ENCODE measurements around the gene ABI3BP.
A peak's percentile ranks its signal among the peaks of the same experiment; 100 is the strongest.

Gene ABI3BP

GRCh38 chr3:100882571-100882984, 110.6 kb downstream of the ABI3BP start:
- DNase-seq (ENCODE audit: low spot score): no peak
- no peak for TF ChIP-seq CTCF (IDR thresholded peaks at IDR 0.05; ENCODE audit: poor library complexity, severe bottlenecking)
- H3K9me3 ChIP-seq (ENCODE audit: severe bottlenecking): no peaks in the 10 kb centered on the region
- ATAC-seq (ENCODE audit: low read depth): peak; percentile 95
- no peaks in the 10 kb centered on the region for H3K36me3 ChIP-seq (ENCODE audit: low read depth)
- H3K27ac ChIP-seq (ENCODE audit: poor library complexity, severe bottlenecking): peak overlapping the region; percentile 45
- no peak overlapping the region for H3K4me3 ChIP-seq (ENCODE audit: severe bottlenecking)
- H3K27me3 ChIP-seq (ENCODE audit: insufficient read depth, poor library complexity, severe bottlenecking): no peaks in the 10 kb centered on the region
- peaks cover 17% of the 10 kb centered on the region for H3K4me1 ChIP-seq (ENCODE audit: insufficient read depth, poor library complexity, severe bottlenecking)

DNA sequence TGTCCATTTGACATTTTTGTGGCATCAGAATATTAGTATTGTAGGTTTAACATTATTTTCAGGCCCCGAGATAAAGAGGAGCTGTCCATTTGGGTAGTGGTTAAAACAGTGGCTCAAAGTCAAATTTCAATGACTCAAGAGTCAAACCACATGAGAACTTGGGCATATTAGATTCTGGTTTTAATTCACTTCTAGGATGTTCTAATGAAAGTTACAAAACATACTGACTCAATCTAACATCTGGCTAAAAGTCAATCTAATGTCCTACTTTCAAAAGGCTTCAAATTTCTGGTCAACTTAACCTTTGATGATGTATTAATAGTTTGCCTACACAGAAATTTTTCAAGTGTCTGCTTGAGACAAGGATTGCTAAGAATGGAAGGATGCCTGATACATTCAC, 112.4 kb downstream of the ABI3BP start:
- Histone ChIP-seq H3K4me3 (ENCODE audit: severe bottlenecking) (no peak overlapping the region), H3K9me3 (ENCODE audit: severe bottlenecking) (no peaks in the 10 kb centered on the region), H3K4me1 (ENCODE audit: insufficient read depth, poor library complexity, severe bottlenecking) (peaks cover 20% of the 10 kb centered on the region), H3K36me3 (ENCODE audit: low read depth) (no peaks in the 10 kb centered on the region), H3K27ac (ENCODE audit: poor library complexity, severe bottlenecking) (no peak overlapping the region), H3K27me3 (ENCODE audit: insufficient read depth, poor library complexity, severe bottlenecking) (no peaks in the 10 kb centered on the region)
- 0 out of 3 replicates have a peak, but pooled peaks have one; percentile 24 for ATAC-seq (ENCODE audit: low read depth)
- DNase-seq (ENCODE audit: low spot score): no peak
- TF ChIP-seq CTCF (IDR thresholded peaks at IDR 0.05; ENCODE audit: poor library complexity, severe bottlenecking): no peak

DNA sequence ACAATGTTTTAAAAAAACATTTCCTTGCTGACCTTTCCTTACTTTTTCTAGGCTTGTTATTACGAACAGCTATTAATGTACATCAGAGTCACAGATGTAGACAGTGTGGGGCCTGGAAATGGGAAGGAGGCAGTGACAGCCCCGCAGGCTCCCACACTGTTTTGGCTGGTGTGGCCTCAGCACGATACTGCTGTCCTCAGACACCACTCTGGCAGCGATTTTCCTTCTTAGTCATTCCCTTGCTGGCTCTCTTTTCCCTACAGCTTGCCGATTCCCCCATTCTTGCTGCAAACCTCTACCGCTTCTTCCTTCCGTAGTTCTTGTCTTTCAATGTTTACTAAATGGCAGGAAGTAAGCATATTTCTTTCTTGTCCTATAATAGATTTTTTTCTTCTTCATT, 113.1 kb downstream of the ABI3BP start:
- no peak for ATAC-seq (ENCODE audit: low read depth)
- no peak for TF ChIP-seq CTCF (IDR thresholded peaks at IDR 0.05; ENCODE audit: poor library complexity, severe bottlenecking)
- H3K27ac ChIP-seq (ENCODE audit: poor library complexity, severe bottlenecking): no peak overlapping the region

DNA sequence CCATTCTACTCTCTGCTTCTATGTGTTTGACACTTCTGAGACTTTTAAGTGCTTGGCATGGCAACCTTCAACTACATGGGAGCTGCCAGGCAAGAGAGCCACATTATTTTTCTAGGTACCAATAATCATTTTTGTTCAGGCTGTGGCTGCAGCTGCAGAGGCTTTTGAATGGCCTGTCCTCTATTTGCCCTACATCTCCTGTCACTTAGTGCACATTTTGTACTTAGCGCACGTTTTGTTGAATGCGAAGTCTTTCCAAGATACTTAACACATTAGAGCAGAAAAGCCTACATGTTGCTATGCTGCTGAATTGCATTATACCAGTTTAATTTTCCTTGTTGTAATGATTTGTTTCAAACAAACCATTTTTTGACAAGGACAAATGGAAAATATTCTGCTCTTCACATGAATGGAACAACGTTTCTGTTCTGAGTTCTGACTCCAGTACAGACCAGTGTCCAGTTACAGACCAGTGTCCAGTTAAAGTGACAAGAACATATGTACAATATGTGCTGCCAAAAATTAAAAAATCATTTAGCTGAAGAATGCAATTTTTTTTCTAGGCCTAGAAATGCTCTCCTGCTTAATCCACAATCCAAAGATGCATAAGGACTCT, 113.9 kb downstream of the ABI3BP start:
- DNase-seq (ENCODE audit: low spot score) (no peak), ATAC-seq (ENCODE audit: low read depth) (no peak)
- no peak overlapping the region for H3K4me3 ChIP-seq (ENCODE audit: severe bottlenecking)
- no peak for TF ChIP-seq CTCF (IDR thresholded peaks at IDR 0.05; ENCODE audit: poor library complexity, severe bottlenecking)
- H3K36me3 ChIP-seq (ENCODE audit: low read depth): no peaks in the 10 kb centered on the region
- H3K27ac ChIP-seq (ENCODE audit: poor library complexity, severe bottlenecking): no peak overlapping the region
- H3K27me3 ChIP-seq (ENCODE audit: insufficient read depth, poor library complexity, severe bottlenecking): no peaks in the 10 kb centered on the region
- H3K9me3 ChIP-seq (ENCODE audit: severe bottlenecking): no peaks in the 10 kb centered on the region
- H3K4me1 ChIP-seq (ENCODE audit: insufficient read depth, poor library complexity, severe bottlenecking): peaks cover 27% of the 10 kb centered on the region

More for the DNA sequence above, 113.1 kb downstream of the ABI3BP start:
- peaks cover 25% of the 10 kb centered on the region for H3K4me1 ChIP-seq (ENCODE audit: insufficient read depth, poor library complexity, severe bottlenecking)
- H3K9me3 ChIP-seq (ENCODE audit: severe bottlenecking): no peaks in the 10 kb centered on the region
- no peaks in the 10 kb centered on the region for H3K27me3 ChIP-seq (ENCODE audit: insufficient read depth, poor library complexity, severe bottlenecking)
- H3K4me3 ChIP-seq (ENCODE audit: severe bottlenecking): no peak overlapping the region
- DNase-seq (ENCODE audit: low spot score): no peak
- H3K36me3 ChIP-seq (ENCODE audit: low read depth): no peaks in the 10 kb centered on the region

DNA sequence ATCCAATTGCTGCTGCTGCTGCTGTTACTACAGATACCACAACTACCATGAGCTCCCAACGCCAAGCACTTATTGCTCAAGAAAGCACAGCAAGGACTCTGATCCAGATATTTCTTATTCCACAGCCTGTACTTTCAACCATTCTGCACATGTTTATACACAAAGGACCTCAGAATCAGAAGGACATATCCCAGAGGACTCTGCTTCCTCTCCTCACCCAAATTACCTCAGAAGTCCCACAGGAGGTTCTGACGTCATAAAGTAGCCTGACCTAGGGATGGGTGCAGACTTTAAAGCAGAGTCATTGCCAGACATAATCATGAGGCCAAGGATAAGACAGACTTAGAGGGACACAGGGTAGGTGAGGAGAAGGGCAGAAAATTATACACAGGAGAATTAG, 115.9 kb downstream of the ABI3BP start:
- no peaks in the 10 kb centered on the region for H3K36me3 ChIP-seq (ENCODE audit: low read depth)
- no peaks in the 10 kb centered on the region for H3K27me3 ChIP-seq (ENCODE audit: insufficient read depth, poor library complexity, severe bottlenecking)
- ATAC-seq (ENCODE audit: low read depth): no peak
- H3K4me3 ChIP-seq (ENCODE audit: severe bottlenecking): no peak overlapping the region
- no peak overlapping the region for H3K27ac ChIP-seq (ENCODE audit: poor library complexity, severe bottlenecking)
- no peak for DNase-seq (ENCODE audit: low spot score)
- TF ChIP-seq CTCF (IDR thresholded peaks at IDR 0.05; ENCODE audit: poor library complexity, severe bottlenecking): no peak
- H3K9me3 ChIP-seq (ENCODE audit: severe bottlenecking): no peaks in the 10 kb centered on the region
- H3K4me1 ChIP-seq (ENCODE audit: insufficient read depth, poor library complexity, severe bottlenecking): peaks cover 13% of the 10 kb centered on the region

Measured in RWPE2 (cell line).